Measurements from ENCODE around the gene MYL12A. TPM values are rescaled to one million over a fixed set of nuclear protein-coding genes. Genes with fewer than 3 reads are reported as not detected.

The MYL12A gene
- total RNA-seq, 120 experiments from 2014 or later = 23.3 to 83.1 (median 42.9) TPM

Other genes starting within 250 kb of the MYL12A start
- 10 to 100 TPM; 37.1 to 95.3 (median 57.4) TPM for gene LPIN2, start 234.7 kb upstream of the MYL12A start, total RNA-seq
- gene MYOM1, start 27.8 kb upstream of the MYL12A start, total RNA-seq = 10 to 100 TPM in 34 of 120 experiments, 1 to 10 TPM in 86; 2.2 to 18.7 (median 8.0) TPM
- gene MYL12B, start 14.3 kb downstream of the MYL12A start, total RNA-seq = 100 to 1,000 TPM in 100 of 120 experiments, 10 to 100 TPM in 20; 72.6 to 168 (median 118) TPM
- gene TGIF1, start 202.4 kb downstream of the MYL12A start, total RNA-seq = 10 to 100 TPM in 81 of 120 experiments, 1 to 10 TPM in 39; 5.1 to 30.2 (median 12.3) TPM

All from dorsolateral prefrontal cortex (tissue), 118 donors.